ENCODE results near the gene SLC17A7. TPM values are rescaled to one million over a fixed set of nuclear protein-coding genes. Genes with fewer than 3 reads are reported as not detected.

SLC17A7 gene
- total and polyA plus RNA-seq, 9 of the 15 experiments (the other 6 are each of a cell fraction or from before 2014, with no cell fraction given), result 1.1 to 15.7 (median 2.4) TPM

- TF ChIP-seq AFF4 (CRISPR knock-in tag; IDR thresholded peaks at IDR 0.05) (no peak), GMEB1 (CRISPR knock-in tag; IDR thresholded peaks at IDR 0.05) (no peak), LARP7 (IDR thresholded peaks at IDR 0.05) (peak; percentile 98), NONO (IDR thresholded peaks at IDR 0.05; ENCODE audit: low read depth in 2 of 2, low read length in 1 of 2) (no peak), CREB1 (IDR thresholded peaks at IDR 0.05) (no peak), CREB1 (CRISPR knock-in tag; IDR thresholded peaks at IDR 0.05) (no peak), RB1 (IDR thresholded peaks at IDR 0.05; ENCODE audit: low read depth) (no peak), SREBF2 (CRISPR knock-in tag; IDR thresholded peaks at IDR 0.05) (no peak), SIN3B (IDR thresholded peaks at IDR 0.05; ENCODE audit: low read depth) (no peak), PHB (CRISPR knock-in tag; IDR thresholded peaks at IDR 0.05) (no peak), ZNF655 (CRISPR knock-in tag; IDR thresholded peaks at IDR 0.05) (no peak), RBM25 (IDR thresholded peaks at IDR 0.05; ENCODE audit: low read depth, low read length, severe bottlenecking) (no peak), ZZZ3 (IDR thresholded peaks at IDR 0.05) (no peak), TFAM (CRISPR knock-in tag; conservative IDR thresholded peaks at IDR 0.05) (no peak), RBM39 (optimal IDR thresholded peaks at IDR 0.05; ENCODE audit: low read depth, low read length) (no peak), CREBBP (IDR thresholded peaks at IDR 0.05; ENCODE audit: low read depth, low read length) (no peak), HEY1 (CRISPR knock-in tag; IDR thresholded peaks at IDR 0.05; ENCODE audit: borderline replicate concordance) (no peak), BRF1 (IDR thresholded peaks at IDR 0.05; ENCODE audit: borderline replicate concordance, extremely low read depth, insufficient read length) (no peak), YY1 (IDR thresholded peaks at IDR 0.05; ENCODE audit: borderline replicate concordance in 1 of 3, control insufficient read depth in 1 of 3, extremely low read depth in 1 of 3, insufficient read depth in 3 of 3, insufficient read length in 1 of 3, insufficient replicate concordance in 2 of 3, low read depth in 1 of 3, low read length in 2 of 3) (peak in 1 of 3 experiments; percentile 48)
Observed at GRCh38 chr19:49391581-49392399, 49.5 kb downstream of the SLC17A7 start (continued).
